Spleen (tissue), 11 donors: ENCODE results near the gene SLC22A12. TPM values are rescaled to one million over a fixed set of nuclear protein-coding genes. Genes with fewer than 3 reads are reported as not detected.

Experiments
- DNase-seq: peaks from one replicate; pipeline ENCODE4 v3.0.0-alpha.2; 2020
- H3K27ac ChIP-seq, 8 donors: fragments of 200-600 bp; sonication (generic) in 7 of 8; 1 replicate in 4 of 8; 2 replicates in 4 of 8; pipeline versions ENCODE4 v1.5.0 to v1.8.0; 2016 to 2021; ENCODE audit warnings: inconsistent platforms in 4 of 8, mild to moderate bottlenecking in 4 of 8, moderate library complexity in 1 of 8
- H3K27me3 ChIP-seq, 7 donors: fragments of 200-600 bp; sonication (generic) in 6 of 7; replicated peaks in 1 of 7; 1 replicate in 4 of 7; 2 replicates in 3 of 7; pipeline versions ENCODE4 v1.5.0 to v1.8.0; 2016 to 2021; ENCODE audit warnings: inconsistent platforms in 3 of 7, mild to moderate bottlenecking in 1 of 7
- H3K36me3 ChIP-seq, 6 donors: fragments of 200-600 bp; sonication (generic) in 5 of 6; 1 replicate in 4 of 6; 2 replicates in 2 of 6; pipeline versions ENCODE4 v1.5.0 to v1.8.0; 2016 to 2021; ENCODE audit warnings: inconsistent platforms in 2 of 6
- H3K4me1 ChIP-seq, 6 donors: fragments of 200-600 bp; sonication (generic) in 5 of 6; 1 replicate in 3 of 6; 2 replicates in 3 of 6; pipeline versions ENCODE4 v1.5.0 to v1.8.0; 2016 to 2021; ENCODE audit warnings: inconsistent platforms in 3 of 6
- H3K4me3 ChIP-seq, 8 donors: fragments of 200-600 bp; sonication (generic) in 7 of 8; 1 replicate in 4 of 8; 2 replicates in 4 of 8; pipeline versions ENCODE4 v1.5.0 to v1.8.0; 2016 to 2021; ENCODE audit warnings: inconsistent platforms in 4 of 8, mild to moderate bottlenecking in 4 of 8, moderate library complexity in 2 of 8
- H3K9me3 ChIP-seq, 8 donors: fragments of 200-600 bp; sonication (generic) in 7 of 8; 1 replicate in 4 of 8; 2 replicates in 4 of 8; pipeline versions ENCODE4 v1.5.0 to v1.8.0; 2016 to 2021; ENCODE audit warnings: inconsistent platforms in 4 of 8
- POLR2A ChIP-seq, 3 donors: fragments of 450-650 bp; IDR thresholded peaks; one replicate each; pipeline ENCODE4 v1.5.1; 2017; ENCODE audit warnings: antibody characterized with exemption in 3 of 3, mild to moderate bottlenecking in 1 of 3
- POLR2AphosphoS5 ChIP-seq, 3 donors: sonication (generic); formaldehyde crosslinking; IDR thresholded peaks; one replicate each; pipeline ENCODE4 v1.5.1; 2017; ENCODE audit warnings: antibody characterized with exemption in 3 of 3
- WGBS, 5 donors: extraction: QIAGEN DNeasy Blood & Tissue Kit in 3 of 5; methylation state at CpG; one replicate each; pipeline versions ENCODE4 v1.1.5 to v1.1.7; 2013 to 2018; 5-methylcytosine and 5-hydroxymethylcytosine counted together
- intact Hi-C: fragments of 100-400 bp; cut with DNase I; formaldehyde crosslinking; loops from one replicate; pipeline ENCODE4 v1.15.0; 2023; ENCODE audit warnings: low total_unique reads
- polyA plus RNA-seq, 3 donors: library from polyadenylated mRNA; stranded (reverse); fragments of 200-250 nt; gene quantifications; one replicate each; pipeline ENCODE4 v1.2.1, GENCODE V29; 2013
- total RNA-seq, 7 donors: library from RNA; depleted of rRNA in 3 of 7; stranded (reverse); fragments of >200 nt in 3 of 7; fragmentation: NEBNext Ultra II Directional in 4 of 7; extraction: Animal tissue kit (Norgen Biotek cat#: 25700) in 4 of 7; gene quantifications; one replicate each; pipeline versions ENCODE4 v1.1.0 to v1.2.1, GENCODE V29; 2016 to 2021
- TF ChIP-seq, protein P1 (sequence below), 11 experiments: fragments of 200-600 bp in 7 of 11; fragments of 450-650 bp in 4 of 11; sonication (generic) in 4 of 11; IDR thresholded peaks in 8 of 11; conservative IDR thresholded peaks in 3 of 11; 1 replicate in 7 of 11; 2 replicates in 4 of 11; pipeline versions ENCODE4 v1.4.0 to v1.8.0; 2016 to 2021; ENCODE audit warnings: antibody characterized with exemption in 11 of 11, inconsistent platforms in 4 of 11, mild to moderate bottlenecking in 1 of 11
- donor health status: healthy with polysubstance abuse.
- donor health status: DM: no; HTN: no; CAD: no; lungs with moderate emphysema.
- donor health status: DM: no; HTN: no; CAD: no.
- donor health status: Bipolar disorder and iron deficiency.
- donor health status: healthy.
- donor health status: DM: no; HTN: no; CAD: no.
- donor health status: DM: yes; HTN: yes; CAD: no.

The SLC22A12 gene
- total and polyA plus RNA-seq, 10 donors: not detected

DNA sequence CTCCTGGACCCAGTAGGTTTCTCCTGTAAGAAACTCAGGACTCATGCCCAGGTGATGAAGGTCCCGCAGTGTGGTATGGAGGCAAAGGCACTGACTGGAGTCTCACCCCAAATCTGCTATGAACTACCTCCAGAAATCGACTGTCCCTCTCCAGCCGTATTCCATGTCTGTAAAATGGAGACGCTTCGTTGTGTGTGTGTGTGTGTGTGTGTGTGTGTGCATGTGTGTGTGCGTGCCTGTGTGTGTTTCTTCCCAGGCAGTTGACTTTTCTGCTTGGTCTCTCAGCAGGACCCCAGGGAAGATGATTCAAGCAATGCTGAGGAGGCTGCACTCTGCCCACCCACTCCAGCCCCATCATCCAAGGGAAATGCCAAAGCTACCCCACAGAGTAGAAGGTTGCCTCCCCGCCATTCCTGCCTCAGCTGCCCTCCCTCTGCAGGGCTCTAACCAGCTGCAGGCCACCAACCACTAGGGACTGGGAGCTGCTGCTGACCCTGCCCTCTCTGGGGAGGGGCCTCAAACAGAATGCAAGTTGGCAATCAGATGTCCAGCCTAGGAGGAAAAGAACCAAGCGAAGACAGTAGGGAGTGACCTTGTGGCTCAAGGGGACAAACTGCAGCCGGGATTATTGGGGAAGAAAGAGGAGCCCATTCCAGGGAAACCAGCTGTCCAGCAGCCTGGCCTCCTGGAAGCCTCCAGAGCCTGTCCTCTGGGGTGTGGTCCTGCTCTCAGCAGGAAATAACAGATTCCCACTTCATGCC, 56.2 kb downstream of the SLC22A12 start:
- H3K36me3 ChIP-seq: no peaks in the 10 kb centered on the region
- DNase-seq: no peak
- 69 to 87% (median 84%) methylated on average over 9 of the region's 9 CpGs for WGBS, 5 donors
- H3K9me3 ChIP-seq: no peaks in the 10 kb centered on the region
- intact Hi-C loops: no loop called here
- H3K27ac ChIP-seq: no peak overlapping the region
- no peak overlapping the region for H3K4me3 ChIP-seq
- H3K27me3 ChIP-seq: peaks cover 0 to 65% (median 26%) of the 10 kb centered on the region in 7 donors
- TF ChIP-seq POLR2AphosphoS5 (IDR thresholded peaks at IDR 0.05) (no peak), POLR2A (IDR thresholded peaks at IDR 0.05) (no peak)
- TF ChIP-seq, protein P1, sequence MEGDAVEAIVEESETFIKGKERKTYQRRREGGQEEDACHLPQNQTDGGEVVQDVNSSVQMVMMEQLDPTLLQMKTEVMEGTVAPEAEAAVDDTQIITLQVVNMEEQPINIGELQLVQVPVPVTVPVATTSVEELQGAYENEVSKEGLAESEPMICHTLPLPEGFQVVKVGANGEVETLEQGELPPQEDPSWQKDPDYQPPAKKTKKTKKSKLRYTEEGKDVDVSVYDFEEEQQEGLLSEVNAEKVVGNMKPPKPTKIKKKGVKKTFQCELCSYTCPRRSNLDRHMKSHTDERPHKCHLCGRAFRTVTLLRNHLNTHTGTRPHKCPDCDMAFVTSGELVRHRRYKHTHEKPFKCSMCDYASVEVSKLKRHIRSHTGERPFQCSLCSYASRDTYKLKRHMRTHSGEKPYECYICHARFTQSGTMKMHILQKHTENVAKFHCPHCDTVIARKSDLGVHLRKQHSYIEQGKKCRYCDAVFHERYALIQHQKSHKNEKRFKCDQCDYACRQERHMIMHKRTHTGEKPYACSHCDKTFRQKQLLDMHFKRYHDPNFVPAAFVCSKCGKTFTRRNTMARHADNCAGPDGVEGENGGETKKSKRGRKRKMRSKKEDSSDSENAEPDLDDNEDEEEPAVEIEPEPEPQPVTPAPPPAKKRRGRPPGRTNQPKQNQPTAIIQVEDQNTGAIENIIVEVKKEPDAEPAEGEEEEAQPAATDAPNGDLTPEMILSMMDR (IDR thresholded peaks at IDR 0.05 in 8 of 11, conservative IDR thresholded peaks at IDR 0.05 in 3 of 11): no peak
- H3K4me1 ChIP-seq: peaks cover 0 to 32% (median 17%) of the 10 kb centered on the region in 6 donors

- no peaks in the 10 kb centered on the region for H3K36me3 ChIP-seq
- TF ChIP-seq POLR2AphosphoS5 (IDR thresholded peaks at IDR 0.05) (no peak), POLR2A (IDR thresholded peaks at IDR 0.05) (no peak)
- TF ChIP-seq, protein P1 (IDR thresholded peaks at IDR 0.05 in 8 of 11, conservative IDR thresholded peaks at IDR 0.05 in 3 of 11): no peak
- H3K4me1 ChIP-seq: peaks cover 0 to 29% (median 16%) of the 10 kb centered on the region in 6 donors
- no peak overlapping the region for H3K4me3 ChIP-seq
- no peak overlapping the region for H3K27ac ChIP-seq
- 85 to 92% (median 87%) methylated on average over 4 to 9 of the region's 9 CpGs for WGBS, 5 donors
- no peaks in the 10 kb centered on the region for H3K9me3 ChIP-seq
- H3K27me3 ChIP-seq: peaks cover 0 to 52% (median 13%) of the 10 kb centered on the region in 7 donors
- intact Hi-C loops: no loop called here
- DNase-seq: no peak
These were observed 57.5 kb downstream of the SLC22A12 start for GRCh38 chr11:64648551-64648950.

- TF ChIP-seq POLR2AphosphoS5 (IDR thresholded peaks at IDR 0.05): no peak
- TF ChIP-seq, protein P1 (IDR thresholded peaks at IDR 0.05 in 8 of 11, conservative IDR thresholded peaks at IDR 0.05 in 3 of 11): peak in 10 of 11 experiments; percentile 15 to 55 (median 34)
- no peak for TF ChIP-seq POLR2A (IDR thresholded peaks at IDR 0.05)
- 20 to 28% (median 23%) methylated on average over 6 of the region's 6 CpGs for WGBS, 5 donors
These were observed 58.3 kb downstream of the SLC22A12 start for GRCh38 chr11:64649291-64649697.

GRCh38 chr11:64650923-64651523, 60.0 kb downstream of the SLC22A12 start:
- no peaks in the 10 kb centered on the region for H3K36me3 ChIP-seq
- DNase-seq: no peak
- no peak overlapping the region for H3K4me3 ChIP-seq
- H3K27ac ChIP-seq: no peak overlapping the region
- WGBS, 5 donors: 62 to 70% (median 66%) methylated on average over 15 to 18 of the region's 18 CpGs
- intact Hi-C loops: no loop called here
- TF ChIP-seq POLR2A (IDR thresholded peaks at IDR 0.05): no peak
- TF ChIP-seq, protein P1 (IDR thresholded peaks at IDR 0.05 in 8 of 11, conservative IDR thresholded peaks at IDR 0.05 in 3 of 11): peak in 6 of 11 experiments; percentile 31 to 64 (median 48)
- peaks cover 0 to 28% (median 0%) of the 10 kb centered on the region in 7 donors for H3K27me3 ChIP-seq
- peaks cover 0 to 41% (median 28%) of the 10 kb centered on the region in 6 donors for H3K4me1 ChIP-seq
- no peaks in the 10 kb centered on the region for H3K9me3 ChIP-seq

More at GRCh38 chr11:64649291-64649697, 58.3 kb downstream of the SLC22A12 start:
- Histone ChIP-seq H3K9me3 (no peaks in the 10 kb centered on the region), H3K27ac (no peak overlapping the region), H3K27me3 (peaks cover 0 to 44% (median 6%) of the 10 kb centered on the region in 7 donors), H3K4me3 (no peak overlapping the region), H3K4me1 (peaks cover 0 to 29% (median 14%) of the 10 kb centered on the region in 6 donors), H3K36me3 (no peaks in the 10 kb centered on the region)
- intact Hi-C loops: no loop called here
- DNase-seq: no peak
